ENCODE measurements around the gene POLE4. TPM values are rescaled to one million over a fixed set of nuclear protein-coding genes. Genes with fewer than 3 reads are reported as not detected.

POLE4 gene
- polyA plus RNA-seq, 3 donors, result 35.0 to 345 (median 304) TPM

DNA sequence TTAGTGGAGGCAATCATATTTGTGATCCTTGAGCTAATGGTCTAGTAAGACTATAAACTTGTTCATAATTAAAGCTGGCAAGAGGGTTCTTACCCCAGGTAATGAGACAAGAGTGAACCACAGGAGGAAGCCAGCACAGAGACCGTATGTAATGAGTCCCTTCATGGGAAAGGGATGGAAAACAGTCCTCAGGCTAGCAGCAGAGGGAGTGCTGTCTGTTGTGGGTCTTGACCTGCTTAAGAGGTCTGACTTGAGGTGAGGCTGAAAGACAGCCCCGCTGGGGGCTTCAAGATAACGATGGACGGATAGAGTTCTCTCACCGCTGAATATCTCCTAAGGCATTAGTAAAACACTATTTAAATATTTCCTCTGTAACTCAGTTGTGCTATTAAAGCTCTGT is 16.2 kb upstream of the POLE4 start:
- H3K79me2 ChIP-seq (ENCODE audit: insufficient read depth, low read length), result no peaks in the 10 kb centered on the region

GRCh38 chr2:74944987-74945787 is 13.3 kb upstream of the POLE4 start:
- H3K4me3 Mint-ChIP-seq, result no peak overlapping the region
- H3K4me3 ChIP-seq (replicated peaks in 1 of 3; ENCODE audit: low read depth in 2 of 3, low read length in 3 of 3), result no peak overlapping the region
- no peak overlapping the region for H3K4me2 ChIP-seq (replicated peaks; ENCODE audit: extremely low read depth, low read length, poor library complexity, severe bottlenecking)
- H3K27ac Mint-ChIP-seq, result no peak overlapping the region
- H3K36me3 Mint-ChIP-seq, result peaks cover 0 to 36% of the 10 kb centered on the region in 2 donors
- no peaks in the 10 kb centered on the region for H3K9me3 ChIP-seq (replicated peaks in 1 of 2; ENCODE audit: control insufficient read depth in 1 of 2, insufficient read depth in 1 of 2, low read length in 2 of 2)
- no peak for DNase-seq
- H4K20me1 ChIP-seq (ENCODE audit: insufficient read depth, low read length), result no peaks in the 10 kb centered on the region
- no peak overlapping the region for H2AFZ ChIP-seq (ENCODE audit: insufficient read depth, low read depth, low read length, poor library complexity, severe bottlenecking)
- H3K79me2 ChIP-seq (ENCODE audit: insufficient read depth, low read length), result no peaks in the 10 kb centered on the region
- no peaks in the 10 kb centered on the region for H3K36me3 ChIP-seq (replicated peaks in 1 of 2; ENCODE audit: control insufficient read depth in 1 of 2, insufficient read depth in 2 of 2, low read length in 2 of 2)
- no peak overlapping the region for H3K9ac ChIP-seq (ENCODE audit: insufficient read depth, low read length, poor library complexity, severe bottlenecking)
- peaks cover 2 to 14% (median 5%) of the 10 kb centered on the region in 7 donors for H3K9me3 Mint-ChIP-seq
- WGBS (ENCODE audit: insufficient coverage), result 100% methylated on average over 2 of the region's 4 CpGs
- TF ChIP-seq, protein P1, sequence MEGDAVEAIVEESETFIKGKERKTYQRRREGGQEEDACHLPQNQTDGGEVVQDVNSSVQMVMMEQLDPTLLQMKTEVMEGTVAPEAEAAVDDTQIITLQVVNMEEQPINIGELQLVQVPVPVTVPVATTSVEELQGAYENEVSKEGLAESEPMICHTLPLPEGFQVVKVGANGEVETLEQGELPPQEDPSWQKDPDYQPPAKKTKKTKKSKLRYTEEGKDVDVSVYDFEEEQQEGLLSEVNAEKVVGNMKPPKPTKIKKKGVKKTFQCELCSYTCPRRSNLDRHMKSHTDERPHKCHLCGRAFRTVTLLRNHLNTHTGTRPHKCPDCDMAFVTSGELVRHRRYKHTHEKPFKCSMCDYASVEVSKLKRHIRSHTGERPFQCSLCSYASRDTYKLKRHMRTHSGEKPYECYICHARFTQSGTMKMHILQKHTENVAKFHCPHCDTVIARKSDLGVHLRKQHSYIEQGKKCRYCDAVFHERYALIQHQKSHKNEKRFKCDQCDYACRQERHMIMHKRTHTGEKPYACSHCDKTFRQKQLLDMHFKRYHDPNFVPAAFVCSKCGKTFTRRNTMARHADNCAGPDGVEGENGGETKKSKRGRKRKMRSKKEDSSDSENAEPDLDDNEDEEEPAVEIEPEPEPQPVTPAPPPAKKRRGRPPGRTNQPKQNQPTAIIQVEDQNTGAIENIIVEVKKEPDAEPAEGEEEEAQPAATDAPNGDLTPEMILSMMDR (IDR thresholded peaks at IDR 0.05), result no peak
- no peak overlapping the region for H3K27ac ChIP-seq (ENCODE audit: low read depth in 1 of 2, low read length in 2 of 2)
- intact Hi-C loops (cut with micrococcal nuclease), result no loop called here
- H3K27me3 ChIP-seq (ENCODE audit: control insufficient read depth in 2 of 2, insufficient read depth in 2 of 2, low read length in 2 of 2), result no peaks in the 10 kb centered on the region
- H3K4me1 ChIP-seq (ENCODE audit: control insufficient read depth in 1 of 2, insufficient read depth in 2 of 2, low read length in 2 of 2), result no peaks in the 10 kb centered on the region
- peaks cover 12% of the 10 kb centered on the region for H3K4me1 Mint-ChIP-seq
- peaks cover 0 to 4% (median 2%) of the 10 kb centered on the region in 3 donors for H3K27me3 Mint-ChIP-seq (ENCODE audit: low read depth in 3 of 3)

More for the DNA sequence above, 16.2 kb upstream of the POLE4 start:
- Mint-ChIP-seq H3K4me1 (peaks cover 16% of the 10 kb centered on the region), H3K4me3 (no peak overlapping the region), H3K27ac (peak overlapping the region in 1 of 7 donors; percentile 44), H3K9me3 (peaks cover 0 to 7% (median 0%) of the 10 kb centered on the region in 7 donors), H3K27me3 (ENCODE audit: low read depth in 3 of 3) (peaks cover 0 to 7% (median under 1%) of the 10 kb centered on the region in 3 donors), H3K36me3 (peaks cover 0 to 24% of the 10 kb centered on the region in 2 donors)
- H3K27me3 ChIP-seq (ENCODE audit: control insufficient read depth in 2 of 2, insufficient read depth in 2 of 2, low read length in 2 of 2), result no peaks in the 10 kb centered on the region
- no peaks in the 10 kb centered on the region for H4K20me1 ChIP-seq (ENCODE audit: insufficient read depth, low read length)
- H3K9ac ChIP-seq (ENCODE audit: insufficient read depth, low read length, poor library complexity, severe bottlenecking), result no peak overlapping the region
- no peak overlapping the region for H3K27ac ChIP-seq (ENCODE audit: low read depth in 1 of 2, low read length in 2 of 2)
- 100% methylated on average over 1 of the region's 5 CpGs for WGBS (ENCODE audit: insufficient coverage)
- no peaks in the 10 kb centered on the region for H3K9me3 ChIP-seq (replicated peaks in 1 of 2; ENCODE audit: control insufficient read depth in 1 of 2, insufficient read depth in 1 of 2, low read length in 2 of 2)
- no peak overlapping the region for H2AFZ ChIP-seq (ENCODE audit: insufficient read depth, low read depth, low read length, poor library complexity, severe bottlenecking)
- H3K4me1 ChIP-seq (ENCODE audit: control insufficient read depth in 1 of 2, insufficient read depth in 2 of 2, low read length in 2 of 2), result no peaks in the 10 kb centered on the region
- H3K36me3 ChIP-seq (replicated peaks in 1 of 2; ENCODE audit: control insufficient read depth in 1 of 2, insufficient read depth in 2 of 2, low read length in 2 of 2), result no peaks in the 10 kb centered on the region
- H3K4me2 ChIP-seq (replicated peaks; ENCODE audit: extremely low read depth, low read length, poor library complexity, severe bottlenecking), result no peak overlapping the region
- DNase-seq, result no peak
- no peak overlapping the region for H3K4me3 ChIP-seq (replicated peaks in 1 of 3; ENCODE audit: low read depth in 2 of 3, low read length in 3 of 3)
- TF ChIP-seq, protein P1 (IDR thresholded peaks at IDR 0.05), result no peak
- intact Hi-C loops (cut with micrococcal nuclease), result no loop called here
